ENCODE measurements around the gene TSTD2. TPM values are rescaled to one million over a fixed set of nuclear protein-coding genes. Genes with fewer than 3 reads are reported as not detected.
"Not testable (repeated sequence)": the region's sequence is repeated elsewhere in the genome, so short reads cannot be mapped to it uniquely, and the experiment has no call there.

TSTD2 gene
- total RNA-seq, 1 experiment from 2014 or later, result 19.0 TPM

DNA sequence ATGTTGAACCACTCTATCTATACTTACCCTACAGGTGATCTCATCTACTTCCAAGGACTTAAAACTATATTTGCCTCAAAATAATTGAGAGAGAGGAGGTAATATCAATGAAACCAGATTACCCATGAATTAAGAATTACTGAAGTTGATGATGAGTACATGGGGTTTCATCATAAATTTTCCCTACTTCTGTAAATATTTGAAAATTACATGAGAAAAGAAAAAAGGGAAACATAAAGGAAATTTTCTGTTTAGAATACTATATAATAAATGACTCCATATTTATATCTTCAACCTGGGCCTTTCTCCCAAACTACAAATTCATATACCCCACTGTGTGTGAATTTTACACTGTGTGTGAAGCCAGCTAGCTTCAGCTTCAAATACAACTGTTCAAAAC is 2.6 kb downstream of the TSTD2 start:
- no peak for DNase-seq (ENCODE audit: low read depth)

DNA sequence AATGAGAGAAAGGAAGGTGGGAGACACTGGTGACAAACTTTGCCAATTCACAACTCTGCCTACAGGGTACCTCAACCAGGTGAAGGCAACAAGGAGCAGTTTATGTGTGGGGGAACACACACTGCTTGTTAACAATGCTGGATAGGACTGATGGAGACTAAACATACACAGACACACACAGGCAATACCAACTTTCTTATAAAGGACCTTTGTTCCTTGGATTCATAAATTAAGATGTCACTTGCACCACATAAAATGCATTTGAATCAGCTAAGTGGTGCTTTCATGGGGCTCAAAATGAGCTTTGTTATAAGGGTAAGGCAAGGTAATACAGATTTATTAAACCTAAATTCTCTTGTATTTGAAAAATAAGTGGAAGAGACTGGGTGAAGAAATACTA is 4.0 kb downstream of the TSTD2 start:
- DNase-seq (ENCODE audit: low read depth), result no peak

DNA sequence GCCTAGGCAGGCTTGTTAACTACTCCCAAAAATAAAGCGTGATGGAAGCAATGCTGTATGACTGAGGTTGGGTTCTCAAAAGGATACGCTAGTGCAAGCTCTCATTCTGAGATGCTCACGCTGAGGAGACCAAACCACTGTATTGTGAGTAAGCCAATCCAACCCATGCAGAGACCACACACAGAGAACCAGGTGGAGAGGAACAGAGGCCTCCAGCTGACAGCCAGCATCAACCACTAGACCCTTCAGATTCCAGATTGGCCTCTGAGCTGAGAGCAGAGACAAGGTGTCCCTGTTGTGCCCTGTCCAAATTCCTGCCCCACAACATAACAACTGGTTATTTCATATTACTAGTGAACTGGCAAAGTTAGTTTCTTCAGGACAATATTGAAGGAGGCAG is 4.5 kb downstream of the TSTD2 start:
- DNase-seq (ENCODE audit: low read depth), result peak; percentile 10

DNA sequence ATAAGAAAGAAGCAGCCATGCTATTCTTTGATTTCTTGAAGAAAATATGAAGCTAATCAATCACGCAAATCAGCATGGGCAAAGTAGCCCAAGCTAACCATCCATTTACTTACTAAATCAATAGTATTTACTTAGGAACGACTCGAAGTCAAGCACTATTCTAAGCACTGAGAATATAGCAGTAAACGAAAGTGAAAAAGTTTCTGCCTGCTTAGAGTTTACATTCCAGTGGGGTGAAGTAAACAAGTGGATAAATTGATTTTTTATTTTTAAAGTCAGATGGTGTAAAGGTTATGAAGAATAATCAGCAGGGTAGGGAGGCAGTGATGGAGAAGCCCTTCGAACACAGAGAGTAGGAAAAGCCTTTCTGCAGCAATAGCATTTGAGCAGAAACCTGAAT is 5.5 kb downstream of the TSTD2 start:
- DNase-seq (ENCODE audit: low read depth), result no peak

DNA sequence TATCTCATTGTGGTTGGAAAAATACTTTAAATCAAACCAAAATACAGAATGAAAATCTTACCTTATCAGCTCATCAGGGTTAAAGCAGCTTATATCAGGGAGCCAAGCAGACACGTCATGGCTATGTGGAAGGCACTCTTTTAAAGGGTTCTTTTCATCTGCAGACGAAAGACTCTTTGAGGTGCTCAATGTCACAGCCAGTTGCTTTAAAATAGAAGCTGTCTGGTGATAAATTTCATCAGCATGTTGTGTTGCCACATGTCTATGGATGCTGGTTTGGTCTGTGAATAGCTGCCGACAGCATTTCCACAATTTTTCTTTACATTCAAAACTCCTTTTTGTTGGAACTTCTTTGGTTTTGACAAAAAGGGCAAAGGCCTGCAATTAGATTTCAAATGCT is 7.5 kb downstream of the TSTD2 start:
- DNase-seq (ENCODE audit: low read depth), result no peak

DNA sequence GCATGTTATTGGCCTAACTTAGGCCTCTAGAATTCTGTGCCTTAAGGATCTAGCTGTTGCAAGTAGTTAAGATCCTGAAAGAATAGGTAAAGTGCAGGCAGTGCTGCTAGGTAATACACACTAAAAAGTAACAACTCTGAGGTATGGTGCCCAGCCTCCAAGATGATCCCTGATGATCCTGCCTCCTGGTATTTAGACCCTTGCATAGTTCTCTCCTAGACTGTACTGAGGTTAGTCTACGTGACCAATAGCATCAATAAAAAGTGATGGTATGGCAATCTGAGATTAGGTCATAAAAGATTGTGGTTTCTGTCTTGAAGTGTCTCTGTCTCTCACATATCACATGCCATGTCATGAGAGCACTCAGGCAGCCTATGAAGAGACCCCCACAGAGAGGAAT is 9.2 kb downstream of the TSTD2 start:
- DNase-seq (ENCODE audit: low read depth), result no peak

DNA sequence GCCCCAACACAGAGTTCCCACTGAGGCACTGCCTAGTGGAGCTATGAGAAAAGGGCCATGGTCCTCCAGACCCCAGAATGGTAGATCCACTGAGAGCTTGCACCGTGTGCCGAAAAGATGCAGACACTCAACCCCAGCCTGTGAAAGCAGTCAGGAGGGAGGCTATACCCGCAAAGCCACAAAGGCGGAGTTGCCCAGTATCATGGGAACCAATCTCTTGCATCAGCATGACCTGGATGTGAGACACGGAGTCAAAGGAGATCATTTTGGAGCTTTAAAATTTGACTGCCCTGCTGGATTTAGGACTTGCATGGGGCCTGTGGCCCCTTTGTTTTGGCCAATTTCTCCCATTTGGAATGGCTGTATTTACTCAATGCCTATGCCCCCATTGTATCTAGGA is 10.7 kb downstream of the TSTD2 start:
- not testable (repeated sequence) for DNase-seq (ENCODE audit: low read depth)

DNA sequence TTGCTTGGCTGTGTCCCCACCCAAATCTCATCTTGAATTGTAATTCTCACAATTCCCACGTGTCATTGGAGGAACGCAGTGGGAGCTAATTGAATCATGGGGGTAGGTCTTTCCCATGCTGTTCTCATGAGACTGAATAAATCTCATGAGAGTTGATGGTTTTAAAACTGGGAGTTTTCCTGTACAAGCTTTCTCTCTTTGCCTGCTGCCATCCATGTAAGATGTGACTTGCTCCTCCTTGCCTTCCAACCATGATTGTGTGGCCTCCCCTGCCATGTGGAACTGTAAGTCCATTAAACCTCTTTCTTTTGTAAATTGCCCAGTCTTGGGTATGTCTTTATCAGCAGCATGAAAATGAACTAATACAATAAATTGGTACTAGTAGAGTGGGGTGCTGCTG is 13.1 kb downstream of the TSTD2 start:
- not testable (repeated sequence) for DNase-seq (ENCODE audit: low read depth)

DNA sequence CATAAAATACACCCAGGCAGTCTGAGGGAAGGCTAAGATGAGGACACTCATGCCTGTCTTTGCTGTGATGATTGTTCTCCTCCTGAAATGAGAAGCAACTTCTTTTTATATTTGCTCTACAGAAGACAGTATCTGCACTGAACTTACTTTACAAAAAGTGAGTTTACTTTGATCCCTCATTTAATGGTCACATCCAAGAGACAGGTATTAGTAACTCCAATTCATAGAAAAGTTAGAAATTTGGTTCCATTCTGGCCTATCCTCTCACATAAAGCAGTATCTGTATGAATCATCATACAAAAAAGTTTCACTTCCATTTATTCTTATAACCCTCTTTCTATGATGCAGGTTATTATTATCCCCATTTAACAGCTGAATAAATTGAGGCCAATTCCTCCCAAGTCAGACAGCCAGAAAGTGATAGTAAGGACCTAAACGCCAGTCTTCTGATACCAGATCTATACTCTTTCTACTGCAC is 15.2 kb downstream of the TSTD2 start:
- DNase-seq (ENCODE audit: low read depth), result no peak

DNA sequence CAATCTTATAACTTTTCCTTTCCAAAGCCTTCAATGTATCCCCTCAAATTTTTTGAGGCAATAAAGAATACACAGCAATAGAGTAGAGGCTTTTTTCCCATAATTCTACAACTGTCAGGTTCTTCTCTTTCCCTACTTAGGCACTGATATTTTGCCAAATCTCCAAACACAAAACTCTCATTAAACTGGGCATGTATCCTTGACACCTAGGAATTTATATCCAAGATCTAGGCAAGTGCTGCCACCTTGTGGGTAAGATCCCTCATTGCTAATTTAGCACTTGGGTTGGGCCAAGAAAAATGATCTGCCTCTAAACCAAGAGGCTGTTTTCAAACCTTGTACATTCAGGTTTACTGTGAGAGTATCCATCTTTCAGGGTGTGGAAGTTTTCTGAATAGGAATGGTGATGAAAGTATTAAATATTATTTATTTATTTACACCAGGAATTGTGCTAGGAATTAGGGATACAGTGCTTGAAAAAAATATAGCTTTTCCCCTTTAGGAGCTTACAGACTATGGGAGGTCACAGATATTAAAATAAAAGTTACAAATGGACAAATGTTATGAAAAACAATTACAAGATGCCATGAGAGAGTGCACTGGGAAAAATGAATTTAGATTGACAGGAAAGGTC is 17.6 kb downstream of the TSTD2 start:
- DNase-seq (ENCODE audit: low read depth), result peak; percentile 65

DNA sequence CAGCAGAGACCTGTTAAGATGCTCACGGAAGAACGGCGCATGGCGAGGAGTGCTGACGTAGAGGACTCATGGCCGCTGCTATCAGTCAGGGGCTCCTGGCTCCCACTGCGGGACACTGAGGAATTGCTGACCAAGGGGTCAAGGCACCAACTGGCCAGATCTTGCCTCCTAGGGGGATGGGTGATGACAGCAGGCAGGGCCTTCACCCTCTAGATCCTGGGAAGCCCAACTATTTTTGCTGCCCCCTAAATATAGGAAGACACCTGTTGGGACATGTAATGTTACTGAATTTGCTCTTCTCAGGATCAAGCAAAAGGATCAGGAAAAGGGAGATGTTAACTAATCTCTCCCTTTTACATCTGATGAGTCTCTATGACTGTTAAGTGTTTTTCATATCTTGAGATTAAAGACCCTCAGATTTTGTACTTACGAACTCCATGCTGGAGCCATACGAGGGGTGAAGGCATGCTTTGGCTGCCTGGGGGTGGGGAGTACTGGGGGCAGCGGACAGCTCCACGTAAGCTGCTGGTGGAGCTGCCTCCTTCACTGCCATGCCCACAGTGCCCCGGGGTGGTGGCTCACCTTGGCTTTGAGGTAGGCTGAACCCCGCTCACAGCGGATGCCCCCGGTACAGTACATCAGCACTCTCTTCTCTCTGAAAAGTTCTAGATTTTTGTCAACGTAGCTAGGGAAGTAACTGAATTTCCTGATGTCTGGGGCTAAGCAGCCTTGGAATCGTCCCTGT is 28.1 kb downstream of the TSTD2 start:
- no peak for DNase-seq (ENCODE audit: low read depth)

DNA sequence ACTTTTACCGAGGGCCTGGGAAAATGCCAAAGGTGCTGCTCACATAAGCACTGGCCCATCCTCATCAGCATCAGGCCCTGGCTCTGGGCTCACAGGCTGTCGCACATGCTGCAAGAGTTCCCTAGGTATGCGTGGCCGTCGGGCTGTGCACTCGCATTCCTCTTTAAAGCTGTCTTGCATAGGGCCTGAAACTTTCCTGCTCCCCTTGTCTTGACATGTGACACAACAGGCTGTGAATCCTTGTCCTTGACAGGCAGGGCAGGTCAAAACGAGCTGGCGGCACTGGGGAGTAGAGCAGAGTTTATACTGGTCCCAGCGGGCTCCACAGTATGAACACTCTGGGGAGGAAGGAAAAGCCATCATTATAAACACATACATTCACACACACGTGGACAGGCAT is 30.7 kb downstream of the TSTD2 start:
- no peak for DNase-seq (ENCODE audit: low read depth)

DNA sequence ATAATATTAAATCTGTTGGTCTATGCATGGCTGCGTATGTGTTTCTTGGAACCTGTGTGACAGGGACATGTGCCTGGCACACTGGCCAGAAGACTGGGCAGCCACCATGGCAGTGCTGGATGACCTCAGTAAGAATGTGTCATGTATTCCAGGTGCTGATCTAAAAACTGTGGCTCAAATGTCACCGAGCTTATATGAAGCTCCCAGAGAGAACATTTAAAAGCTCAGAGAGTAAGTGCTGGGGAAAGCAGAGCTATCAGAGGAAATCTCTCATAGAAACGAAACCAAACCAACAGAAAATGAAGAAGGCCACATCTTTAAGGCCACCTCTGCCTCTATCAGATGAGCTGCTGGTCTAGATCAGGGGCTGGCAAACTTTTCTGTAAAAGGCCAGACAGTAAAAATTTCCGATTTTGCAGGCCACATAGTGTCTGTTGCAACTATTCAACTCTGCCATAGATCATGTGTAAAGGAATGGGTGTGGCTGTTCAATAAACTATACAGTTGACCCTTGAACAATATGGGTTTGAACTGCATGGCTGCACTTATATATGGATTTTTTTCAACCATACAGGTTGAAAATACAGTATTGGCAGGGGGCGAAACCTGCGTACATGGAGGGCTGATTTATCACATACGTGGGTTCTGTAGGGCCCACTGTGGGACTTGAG is 31.8 kb downstream of the TSTD2 start:
- DNase-seq (ENCODE audit: low read depth), result no peak

DNA sequence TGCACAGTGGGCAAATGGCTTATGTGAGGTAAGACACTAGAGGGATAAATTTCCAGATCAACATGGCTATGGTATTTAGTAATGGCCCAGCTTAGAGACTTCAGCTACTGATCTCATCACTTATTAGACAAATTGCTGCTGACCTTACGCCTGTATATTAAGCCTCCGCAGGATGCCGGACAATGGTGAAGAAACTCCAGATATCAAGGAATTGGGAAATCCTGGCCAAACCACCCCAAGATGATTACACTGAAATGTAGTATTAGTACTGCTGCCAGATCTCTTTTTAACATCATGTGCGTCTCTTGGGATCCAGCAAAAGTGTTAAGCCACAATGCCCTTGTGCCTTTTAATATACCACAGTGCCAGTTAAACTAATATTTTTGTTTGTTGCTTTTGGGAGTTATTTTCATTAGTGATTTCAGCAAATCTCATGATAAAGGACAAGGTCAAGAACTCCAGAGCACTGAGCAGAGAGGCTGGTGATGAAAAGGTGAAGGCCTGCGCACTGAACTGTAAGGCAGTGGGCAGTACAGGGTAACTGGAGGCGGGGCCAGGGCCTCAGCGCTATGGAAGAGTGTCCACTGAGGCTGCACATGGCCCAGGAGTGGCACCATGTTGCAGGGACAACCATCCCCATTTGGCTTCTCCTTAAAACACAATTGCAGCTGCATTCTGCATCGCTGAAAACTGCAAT is 32.5 kb downstream of the TSTD2 start:
- no peak for DNase-seq (ENCODE audit: low read depth)

DNA sequence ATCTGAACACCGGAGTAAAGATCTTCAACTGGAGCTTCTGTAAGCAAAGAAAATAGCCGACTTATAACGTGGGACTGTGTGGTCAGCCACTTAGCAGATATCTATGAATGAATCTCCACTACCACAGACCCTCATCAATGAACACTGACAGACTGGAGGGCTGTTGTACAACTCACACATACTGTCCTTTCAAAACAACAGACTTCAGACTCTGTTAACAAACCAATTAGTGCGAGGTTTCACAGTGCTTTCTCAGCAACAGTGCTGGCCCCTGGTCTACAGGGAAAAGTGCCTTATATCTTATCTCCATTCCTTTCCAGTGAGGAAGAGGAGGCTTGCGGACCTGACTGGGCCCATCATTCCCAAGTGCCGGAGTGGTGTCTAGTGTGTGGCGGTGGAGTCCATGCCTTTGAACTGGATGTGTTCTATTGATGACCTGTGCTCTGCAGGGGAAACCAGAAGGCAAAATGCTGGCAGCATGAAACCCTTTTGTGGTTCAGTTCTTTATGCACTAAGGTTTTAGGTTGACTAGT is 33.8 kb downstream of the TSTD2 start:
- DNase-seq (ENCODE audit: low read depth), result no peak

DNA sequence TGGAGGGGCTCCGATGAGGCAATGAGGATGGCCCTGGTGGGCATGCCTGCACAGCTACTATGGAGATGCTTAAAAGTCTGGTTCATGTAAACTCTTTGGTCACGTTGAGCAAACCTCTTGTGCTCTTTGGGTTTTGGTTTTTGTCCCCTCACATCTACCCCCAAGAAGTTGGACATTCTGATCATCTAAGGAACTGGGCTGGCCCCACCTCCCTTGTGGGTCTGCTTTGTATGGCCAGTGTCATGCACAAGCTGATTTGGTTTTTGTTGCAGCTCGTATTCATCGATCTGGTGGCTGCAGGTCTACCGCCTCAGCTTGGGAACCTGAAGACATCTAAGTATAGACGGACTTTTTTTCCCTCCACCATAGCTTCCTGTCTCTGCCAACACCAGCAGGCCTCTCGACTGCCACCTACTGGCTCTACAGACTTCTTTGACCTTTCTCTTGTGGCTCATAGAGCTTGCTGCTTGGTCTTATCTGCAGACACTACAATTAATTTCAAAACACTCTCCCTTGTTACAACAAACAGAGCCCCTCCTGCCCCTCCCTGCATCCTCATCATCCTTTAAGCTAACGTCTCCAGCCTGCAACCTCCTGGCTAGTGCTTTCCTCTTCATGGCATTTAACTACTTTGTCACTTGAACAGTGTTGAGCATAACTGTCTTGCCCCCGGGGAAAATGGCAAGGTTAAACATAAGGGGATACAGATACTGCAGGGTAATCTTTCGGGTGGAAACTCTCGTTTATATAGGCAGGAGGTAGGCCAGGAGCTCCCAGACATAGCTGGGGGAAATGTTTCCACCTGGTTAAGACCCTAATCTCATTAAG is 34.5 kb downstream of the TSTD2 start:
- peak; percentile 85 for DNase-seq (ENCODE audit: low read depth)

DNA sequence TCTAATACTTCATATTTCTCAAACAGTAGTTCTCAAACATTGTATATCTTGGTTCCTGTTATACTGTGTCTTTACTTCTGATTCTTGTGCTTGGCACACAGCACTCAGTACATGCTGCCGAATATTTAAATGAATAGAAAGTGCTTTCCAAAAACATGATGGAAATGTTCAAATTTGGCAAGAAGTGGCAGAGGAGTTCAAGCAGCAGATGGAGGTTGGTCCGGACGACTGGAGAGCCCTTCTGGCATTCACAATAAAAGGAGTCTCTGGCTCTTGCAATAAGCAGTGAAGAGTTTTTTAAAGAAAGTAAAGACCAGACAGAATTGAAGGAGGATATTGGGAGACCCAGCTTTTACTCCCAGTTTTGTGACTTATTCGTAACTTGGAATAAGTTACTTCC is 36.3 kb downstream of the TSTD2 start:
- DNase-seq (ENCODE audit: low read depth), result no peak

DNA sequence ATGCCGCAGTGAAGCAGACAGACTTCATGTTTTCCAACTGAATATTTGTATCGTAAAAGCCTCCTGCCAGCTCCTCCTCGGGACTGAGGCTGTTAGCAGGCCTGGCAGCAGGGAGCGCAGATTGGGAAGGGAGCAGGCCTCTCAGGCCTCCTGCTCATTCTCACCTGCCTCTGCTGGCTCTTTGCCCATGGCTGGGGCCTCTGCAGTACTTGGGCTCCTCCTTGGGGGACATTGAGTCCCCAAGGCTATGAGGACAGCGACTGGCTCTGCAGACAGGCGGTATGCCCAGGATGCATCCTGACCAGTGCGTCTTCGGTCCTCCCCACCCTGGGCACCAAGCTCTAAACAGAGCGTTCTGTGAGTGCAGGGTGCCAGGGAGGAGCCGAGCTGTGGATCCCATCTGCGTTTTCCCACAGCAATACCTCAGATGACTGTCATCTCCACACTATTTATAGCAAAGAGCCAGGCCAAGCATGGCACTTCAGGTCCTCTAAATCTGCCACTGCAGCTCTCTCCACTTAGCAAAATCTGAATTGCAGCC is 38.7 kb downstream of the TSTD2 start:
- no peak for DNase-seq (ENCODE audit: low read depth)

DNA sequence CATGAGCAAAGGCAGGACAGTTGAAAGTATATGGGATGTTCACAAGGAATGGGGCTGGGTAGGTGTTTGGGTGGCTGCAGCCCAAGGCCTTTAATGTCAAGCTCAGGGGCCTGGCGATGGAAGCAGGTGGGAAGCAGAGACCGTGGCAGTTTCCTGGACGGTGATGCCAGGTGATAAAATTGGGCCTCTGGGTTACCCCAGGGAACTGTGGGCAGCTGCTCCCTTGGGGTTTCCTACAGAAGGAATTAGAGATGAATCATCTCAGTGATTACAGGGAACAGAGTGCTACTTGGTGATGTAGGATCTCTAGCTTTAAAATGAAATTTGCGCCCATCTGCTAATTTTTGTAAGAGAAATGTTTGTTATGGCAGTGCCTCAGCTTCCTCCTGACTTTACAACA is 39.2 kb downstream of the TSTD2 start:
- DNase-seq (ENCODE audit: low read depth), result peak; percentile 38

DNA sequence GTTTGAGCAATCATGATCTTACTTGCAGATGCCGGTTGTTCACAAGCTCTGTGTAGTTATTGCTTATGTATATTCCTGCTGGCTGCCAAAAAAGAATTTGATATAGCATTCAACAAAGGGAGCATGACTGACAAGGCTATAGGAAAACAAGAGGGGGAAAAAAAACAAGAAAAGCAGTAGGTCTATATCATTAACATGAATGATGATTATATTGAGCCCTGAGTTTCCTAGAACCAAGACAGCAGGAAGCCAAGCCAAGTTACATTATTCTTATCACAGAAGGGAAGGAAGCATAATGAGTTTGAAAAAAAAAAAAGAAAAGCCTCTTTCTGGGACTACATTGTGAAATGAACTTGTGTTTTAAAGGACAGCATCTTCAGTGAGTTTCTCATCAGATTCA is 41.0 kb downstream of the TSTD2 start:
- DNase-seq (ENCODE audit: low read depth), result no peak

DNA sequence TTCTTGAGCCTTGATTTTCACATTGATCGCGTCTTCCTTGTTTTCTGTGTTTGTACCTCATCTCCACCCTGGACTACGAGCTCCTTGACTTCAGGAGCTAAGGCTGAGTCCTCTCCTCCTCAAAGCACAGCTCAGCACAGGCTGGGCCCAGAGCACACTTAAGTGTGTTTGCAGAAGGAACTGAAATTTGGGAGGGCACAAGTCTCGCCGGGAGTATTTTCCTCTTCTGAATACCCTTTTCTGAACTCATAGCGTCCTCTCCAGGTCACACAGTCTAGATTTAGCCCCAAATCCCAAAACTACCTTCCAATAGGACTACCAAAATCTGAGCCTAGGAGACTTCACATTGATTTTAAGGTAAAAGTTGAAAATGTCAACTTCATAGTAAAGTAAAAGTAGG is 41.6 kb downstream of the TSTD2 start:
- no peak for DNase-seq (ENCODE audit: low read depth)
